GM12872 (cell line): Measurements from ENCODE around the gene LMX1A.
A peak's percentile ranks its signal among the peaks of the same experiment; 100 is the strongest.

Experiments used
- TF ChIP-seq, protein P1 (sequence below): IDR thresholded peaks from 3 replicates; pipeline ENCODE4 v1.5.1; 2011; ENCODE audit warnings: low read depth, mild to moderate bottlenecking, low read length, moderate library complexity; ENCODE audit not compliant: insufficient read depth

Gene LMX1A

DNA sequence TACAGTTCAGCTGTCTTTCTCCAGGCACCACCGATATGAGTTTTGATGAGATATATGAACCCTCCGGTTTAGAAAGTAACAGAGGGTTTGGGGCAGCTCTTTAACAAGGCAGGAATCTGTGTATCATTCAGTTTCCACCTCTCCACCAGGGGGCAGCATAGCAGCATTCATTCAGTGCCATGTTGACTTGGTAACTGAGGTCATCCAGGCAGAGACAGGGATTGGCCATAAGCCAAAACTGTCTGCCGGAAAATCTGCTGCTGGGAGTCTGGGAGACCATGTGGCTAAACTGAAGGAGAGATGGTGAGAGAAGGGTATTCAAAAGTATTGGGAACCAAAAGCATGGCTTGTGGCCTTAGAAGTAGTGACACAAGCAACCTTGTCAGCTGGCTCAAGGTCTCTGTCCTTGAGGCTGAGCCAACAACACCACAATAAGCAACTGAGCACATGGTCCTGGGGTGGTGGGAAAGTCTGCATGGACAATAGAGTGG is 98.5 kb downstream of the LMX1A start:
- TF ChIP-seq, protein P1, sequence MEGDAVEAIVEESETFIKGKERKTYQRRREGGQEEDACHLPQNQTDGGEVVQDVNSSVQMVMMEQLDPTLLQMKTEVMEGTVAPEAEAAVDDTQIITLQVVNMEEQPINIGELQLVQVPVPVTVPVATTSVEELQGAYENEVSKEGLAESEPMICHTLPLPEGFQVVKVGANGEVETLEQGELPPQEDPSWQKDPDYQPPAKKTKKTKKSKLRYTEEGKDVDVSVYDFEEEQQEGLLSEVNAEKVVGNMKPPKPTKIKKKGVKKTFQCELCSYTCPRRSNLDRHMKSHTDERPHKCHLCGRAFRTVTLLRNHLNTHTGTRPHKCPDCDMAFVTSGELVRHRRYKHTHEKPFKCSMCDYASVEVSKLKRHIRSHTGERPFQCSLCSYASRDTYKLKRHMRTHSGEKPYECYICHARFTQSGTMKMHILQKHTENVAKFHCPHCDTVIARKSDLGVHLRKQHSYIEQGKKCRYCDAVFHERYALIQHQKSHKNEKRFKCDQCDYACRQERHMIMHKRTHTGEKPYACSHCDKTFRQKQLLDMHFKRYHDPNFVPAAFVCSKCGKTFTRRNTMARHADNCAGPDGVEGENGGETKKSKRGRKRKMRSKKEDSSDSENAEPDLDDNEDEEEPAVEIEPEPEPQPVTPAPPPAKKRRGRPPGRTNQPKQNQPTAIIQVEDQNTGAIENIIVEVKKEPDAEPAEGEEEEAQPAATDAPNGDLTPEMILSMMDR = peak; percentile 83

DNA sequence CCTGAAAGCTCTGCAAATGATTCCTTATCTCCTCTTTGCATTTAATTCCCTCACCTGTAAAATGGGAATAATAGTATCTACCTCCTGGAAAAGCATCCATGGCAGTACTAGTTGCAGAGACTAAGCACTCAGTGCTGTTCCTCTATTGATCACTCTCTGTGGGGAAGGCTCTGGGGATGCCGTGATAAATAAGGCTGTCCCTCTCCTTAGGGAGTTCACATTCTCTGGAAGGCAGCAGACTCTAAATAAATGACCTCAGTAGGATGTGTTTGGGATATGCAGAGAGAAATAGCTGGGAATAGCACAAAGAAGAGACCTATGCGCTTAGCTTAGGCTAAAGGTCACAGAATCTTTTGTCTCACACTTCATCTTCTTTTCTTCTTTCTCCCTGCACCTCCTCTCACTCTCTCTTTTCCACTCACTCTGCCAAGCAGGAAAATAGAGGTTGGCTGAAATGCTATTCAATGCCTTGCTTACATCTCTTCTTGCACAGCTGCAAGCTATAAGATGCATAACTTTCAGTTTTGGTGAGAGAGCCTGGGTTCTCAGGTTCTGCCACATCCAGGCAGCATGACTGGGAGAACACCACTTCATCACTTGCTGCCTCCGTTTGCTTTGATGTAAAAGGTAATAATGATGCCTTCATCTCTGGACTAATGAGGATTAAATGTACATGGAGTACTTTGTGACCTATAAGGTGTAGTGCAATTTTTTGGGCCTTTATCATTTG is 101.5 kb downstream of the LMX1A start:
- TF ChIP-seq, protein P1 = no peak

DNA sequence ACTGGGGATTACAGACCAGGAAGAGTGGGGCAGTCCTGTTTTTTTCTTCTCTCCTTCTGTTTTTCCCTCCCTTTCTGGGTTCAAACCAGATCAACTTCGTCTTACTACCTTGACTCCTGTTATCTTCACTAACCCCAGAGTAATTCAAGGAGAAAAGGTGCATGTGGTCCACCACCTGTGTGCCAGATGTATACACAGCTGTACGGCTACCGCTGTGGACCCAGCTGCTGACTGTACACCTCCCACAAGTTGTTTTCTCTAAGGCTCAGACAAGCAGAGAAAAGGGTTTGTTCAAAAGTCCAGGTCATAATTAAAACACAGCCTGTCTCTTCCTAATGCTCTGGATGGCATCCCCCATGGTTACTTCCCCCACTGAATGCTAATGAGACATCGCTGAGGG is 102.1 kb downstream of the LMX1A start:
- TF ChIP-seq, protein P1 = no peak

DNA sequence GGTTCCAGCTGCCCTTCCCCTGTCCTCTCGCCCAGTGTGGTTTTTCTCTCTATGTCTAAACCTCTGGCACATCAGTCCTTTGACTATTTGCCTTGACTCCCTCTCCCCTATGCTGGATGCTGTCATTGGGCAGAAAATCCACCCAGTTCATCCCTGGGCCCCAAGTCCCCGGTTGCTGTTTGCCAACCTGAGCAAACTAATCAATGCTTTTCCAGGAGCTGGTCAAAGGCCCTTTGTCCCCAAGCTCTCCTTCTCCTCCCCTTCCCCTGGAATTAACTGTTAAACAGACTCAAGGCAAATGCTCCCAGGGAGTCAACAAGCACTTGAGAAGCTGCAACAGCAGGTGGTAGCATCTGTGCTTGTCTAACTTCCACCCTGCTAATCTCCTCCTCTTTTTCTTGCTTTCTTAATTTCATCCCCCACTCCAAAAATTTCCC is 102.7 kb downstream of the LMX1A start:
- TF ChIP-seq, protein P1 = no peak

DNA sequence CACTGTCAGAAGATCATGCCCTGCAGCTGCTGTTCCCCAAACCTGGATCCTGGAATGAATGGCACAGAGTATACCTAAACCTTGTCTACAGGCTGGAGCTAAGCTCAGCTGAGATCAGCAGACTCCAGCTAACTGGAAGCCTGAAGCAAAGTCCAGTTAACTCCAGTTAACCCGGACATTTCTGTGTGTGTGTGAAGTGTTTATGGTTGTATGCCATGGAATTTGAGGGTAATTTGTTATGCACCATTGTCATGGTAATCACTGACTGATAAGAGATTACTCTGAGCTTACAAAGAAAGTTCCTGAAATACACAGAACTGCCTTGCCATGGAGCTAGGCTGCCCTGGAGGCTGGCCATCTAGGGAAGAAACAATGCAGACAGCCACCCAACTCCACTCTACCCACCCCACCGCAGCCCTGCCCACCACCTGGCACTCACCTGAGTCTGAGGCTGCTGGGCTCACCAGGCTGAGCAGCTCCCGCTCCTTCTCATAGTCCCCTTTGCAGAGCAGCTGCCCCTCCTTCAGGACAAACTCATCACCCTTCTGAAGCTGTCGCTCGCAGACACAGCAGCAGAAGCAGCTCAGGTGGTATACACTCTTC is 107.4 kb downstream of the LMX1A start:
- TF ChIP-seq, protein P1 = no peak

DNA sequence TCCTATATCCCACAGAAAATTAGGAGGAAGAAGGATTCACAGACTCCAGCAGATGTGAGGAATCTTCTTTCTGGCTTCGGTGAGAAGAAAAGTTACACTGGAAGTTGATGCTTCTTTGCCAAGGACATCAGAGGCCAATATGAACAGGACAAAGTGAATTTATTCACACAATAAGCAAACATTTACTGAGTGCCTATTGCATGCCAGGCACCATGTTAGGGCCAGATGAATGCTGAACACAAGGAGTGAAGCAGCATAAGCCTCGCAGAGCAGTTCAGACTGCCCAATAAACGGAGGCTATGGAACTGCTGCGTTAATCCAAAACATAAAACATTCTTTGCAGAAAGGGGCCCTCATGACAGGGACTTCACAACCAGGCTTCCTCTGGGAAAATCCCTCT is 114.6 kb downstream of the LMX1A start:
- TF ChIP-seq, protein P1 = no peak

DNA sequence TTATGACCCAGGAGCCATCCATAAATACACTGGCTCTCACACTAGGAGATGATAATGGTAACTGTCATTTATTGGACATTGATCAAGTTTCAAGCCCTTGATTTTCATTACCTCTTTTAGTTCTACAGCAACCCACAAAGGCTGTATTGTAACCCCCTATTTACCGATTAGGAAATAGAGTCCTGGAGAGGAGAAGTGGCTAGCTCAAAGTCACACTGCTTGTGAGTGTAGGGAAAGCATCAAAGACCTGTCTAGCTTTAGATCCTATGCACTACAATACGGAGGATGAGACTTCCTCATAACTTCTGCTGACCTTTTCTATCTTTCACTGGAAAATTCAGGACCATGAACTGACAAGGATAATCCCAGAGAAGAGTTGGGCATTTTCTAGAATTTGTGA is 115.2 kb downstream of the LMX1A start:
- TF ChIP-seq, protein P1 = no peak
